Mammary epithelial cell (primary cell): ENCODE results near the gene MED12L.

ENCODE experiments used
- CTCF ChIP-seq, 2 donors: IDR thresholded peaks in 1 of 2; conservative IDR thresholded peaks in 1 of 2; 2 replicates each; pipeline ENCODE4 v1.5.1; 2011 to 2012; ENCODE audit warnings: inconsistent platforms in 2 of 2, low read length in 2 of 2, mild to moderate bottlenecking in 2 of 2, control low read depth in 1 of 2, low read depth in 1 of 2; ENCODE audit not compliant: insufficient read depth in 1 of 2; ENCODE audit errors: extremely low read depth in 1 of 2
- EZH2 ChIP-seq: IDR thresholded peaks from 2 replicates; pipeline ENCODE4 v1.6.1; 2012; ENCODE audit warnings: low read length, inconsistent platforms, borderline replicate concordance

- TF ChIP-seq EZH2 (peak; percentile 64), CTCF (conservative IDR thresholded peaks at IDR 0.05 in 1 of 2, IDR thresholded peaks at IDR 0.05 in 1 of 2; ENCODE audit: extremely low read depth in 1 of 2, insufficient read depth in 1 of 2, low read depth in 1 of 2, low read length in 2 of 2) (no peak)
Measured at GRCh38 chr3:151460774-151461450, 375.4 kb downstream of the MED12L start, which contains the start of gene IGSF10.
